Measurements from ENCODE around the gene PRSS27.

The PRSS27 gene

GRCh38 chr16:2720064-2720457 is at the start of gene PRSS27:
Gene PRSS27, minus strand, starts transcription at chr16:2720224. Its CDS starts 64 bp downstream, at chr16:2720160.
- TF ChIP-seq, protein P1, sequence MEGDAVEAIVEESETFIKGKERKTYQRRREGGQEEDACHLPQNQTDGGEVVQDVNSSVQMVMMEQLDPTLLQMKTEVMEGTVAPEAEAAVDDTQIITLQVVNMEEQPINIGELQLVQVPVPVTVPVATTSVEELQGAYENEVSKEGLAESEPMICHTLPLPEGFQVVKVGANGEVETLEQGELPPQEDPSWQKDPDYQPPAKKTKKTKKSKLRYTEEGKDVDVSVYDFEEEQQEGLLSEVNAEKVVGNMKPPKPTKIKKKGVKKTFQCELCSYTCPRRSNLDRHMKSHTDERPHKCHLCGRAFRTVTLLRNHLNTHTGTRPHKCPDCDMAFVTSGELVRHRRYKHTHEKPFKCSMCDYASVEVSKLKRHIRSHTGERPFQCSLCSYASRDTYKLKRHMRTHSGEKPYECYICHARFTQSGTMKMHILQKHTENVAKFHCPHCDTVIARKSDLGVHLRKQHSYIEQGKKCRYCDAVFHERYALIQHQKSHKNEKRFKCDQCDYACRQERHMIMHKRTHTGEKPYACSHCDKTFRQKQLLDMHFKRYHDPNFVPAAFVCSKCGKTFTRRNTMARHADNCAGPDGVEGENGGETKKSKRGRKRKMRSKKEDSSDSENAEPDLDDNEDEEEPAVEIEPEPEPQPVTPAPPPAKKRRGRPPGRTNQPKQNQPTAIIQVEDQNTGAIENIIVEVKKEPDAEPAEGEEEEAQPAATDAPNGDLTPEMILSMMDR (IDR thresholded peaks at IDR 0.05; ENCODE audit: borderline replicate concordance, control extremely low read depth, extremely low read depth, insufficient read depth, missing control alignments), result no peak
- no peak for DNase-seq (ENCODE audit: low spot score)
- in situ Hi-C loops (cut with MboI; ENCODE audit: low sequenced_read_pairs, unreplicated experiment), result no loop called here

GRCh38 chr16:2769675-2770056 is 49.6 kb upstream of the PRSS27 start:
- TF ChIP-seq, protein P1 (IDR thresholded peaks at IDR 0.05; ENCODE audit: borderline replicate concordance, control extremely low read depth, extremely low read depth, insufficient read depth, missing control alignments), result no peak
- in situ Hi-C loops (cut with MboI; ENCODE audit: low sequenced_read_pairs, unreplicated experiment), result no loop called here
- DNase-seq (ENCODE audit: low spot score), result no peak

GRCh38 chr16:2769100-2769529 is 49.1 kb upstream of the PRSS27 start:
- TF ChIP-seq, protein P1 (IDR thresholded peaks at IDR 0.05; ENCODE audit: borderline replicate concordance, control extremely low read depth, extremely low read depth, insufficient read depth, missing control alignments), result no peak
- in situ Hi-C loops (cut with MboI; ENCODE audit: low sequenced_read_pairs, unreplicated experiment), result no loop called here
- DNase-seq (ENCODE audit: low spot score), result no peak

DNA sequence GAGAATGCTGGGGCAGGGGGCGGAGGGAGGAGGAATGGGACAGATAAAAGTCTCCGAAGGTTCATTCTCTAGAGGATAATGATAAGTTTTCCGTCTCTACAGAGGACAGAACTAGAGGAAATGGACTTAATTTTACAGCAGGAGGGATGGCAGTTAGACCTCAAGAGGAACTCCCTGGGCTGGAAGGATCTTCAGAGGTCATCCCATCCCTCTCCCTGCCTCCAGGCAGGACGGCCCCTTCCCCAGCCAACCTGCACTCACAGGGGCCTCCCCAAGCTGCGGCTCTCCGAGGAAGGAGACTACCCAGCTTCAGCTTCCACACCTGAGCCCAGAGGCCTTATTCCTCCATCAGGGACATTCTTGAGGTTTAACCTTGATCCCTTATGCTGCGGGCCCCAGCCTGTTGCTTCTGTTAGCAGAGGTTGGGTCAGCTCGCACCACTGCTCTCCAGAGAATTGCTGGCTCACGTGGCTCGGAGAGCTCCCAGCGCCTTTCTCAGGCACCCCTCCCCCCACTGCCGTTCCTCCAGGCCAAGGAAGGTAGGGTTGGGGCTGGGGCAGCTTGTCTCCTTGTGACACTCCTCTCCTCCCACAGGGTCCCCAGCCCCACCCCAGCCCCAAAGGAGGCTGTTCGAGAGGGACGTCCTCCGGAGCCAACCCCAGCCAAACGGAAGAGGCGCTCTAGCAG is 48.5 kb upstream of the PRSS27 start:
- TF ChIP-seq, protein P1 (IDR thresholded peaks at IDR 0.05; ENCODE audit: borderline replicate concordance, control extremely low read depth, extremely low read depth, insufficient read depth, missing control alignments), result no peak
- no peak for DNase-seq (ENCODE audit: low spot score)
- in situ Hi-C loops (cut with MboI; ENCODE audit: low sequenced_read_pairs, unreplicated experiment), result no loop called here

DNA sequence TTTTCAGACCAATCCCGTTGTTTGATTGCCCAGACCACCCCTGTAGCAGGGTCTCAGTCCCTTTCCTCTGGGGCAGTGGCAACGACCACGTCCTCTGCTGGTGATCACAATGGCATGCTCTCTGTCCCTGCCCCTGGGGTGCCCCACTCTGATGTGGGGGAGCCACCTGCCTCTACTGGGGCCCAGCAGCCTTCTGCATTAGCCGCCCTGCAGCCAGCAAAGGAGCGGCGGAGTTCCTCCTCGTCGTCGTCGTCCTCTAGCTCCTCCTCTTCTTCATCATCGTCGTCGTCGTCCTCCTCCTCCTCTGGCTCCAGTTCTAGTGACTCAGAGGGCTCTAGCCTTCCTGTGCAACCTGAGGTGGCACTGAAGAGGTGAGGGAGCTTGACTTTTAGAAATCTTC is 47.9 kb upstream of the PRSS27 start:
- TF ChIP-seq, protein P1 (IDR thresholded peaks at IDR 0.05; ENCODE audit: borderline replicate concordance, control extremely low read depth, extremely low read depth, insufficient read depth, missing control alignments), result no peak
- DNase-seq (ENCODE audit: low spot score), result no peak
- in situ Hi-C loops (cut with MboI; ENCODE audit: low sequenced_read_pairs, unreplicated experiment), result no loop called here

DNA sequence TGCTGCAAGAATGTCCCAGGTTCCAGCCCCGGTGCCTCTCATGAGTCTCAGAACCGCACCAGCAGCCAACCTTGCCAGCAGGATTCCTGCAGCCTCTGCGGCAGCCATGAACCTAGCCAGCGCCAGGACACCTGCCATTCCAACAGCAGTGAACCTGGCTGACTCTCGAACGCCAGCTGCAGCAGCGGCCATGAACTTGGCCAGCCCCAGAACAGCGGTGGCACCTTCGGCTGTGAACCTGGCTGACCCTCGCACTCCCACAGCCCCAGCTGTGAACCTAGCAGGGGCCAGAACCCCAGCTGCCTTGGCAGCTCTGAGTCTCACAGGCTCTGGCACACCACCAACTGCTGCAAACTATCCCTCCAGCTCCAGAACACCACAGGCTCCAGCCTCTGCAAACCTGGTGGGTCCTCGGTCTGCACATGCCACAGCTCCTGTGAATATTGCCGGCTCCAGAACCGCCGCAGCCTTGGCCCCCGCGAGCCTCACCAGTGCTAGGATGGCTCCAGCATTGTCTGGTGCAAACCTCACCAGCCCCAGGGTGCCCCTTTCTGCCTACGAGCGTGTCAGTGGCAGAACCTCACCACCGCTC is 47.2 kb upstream of the PRSS27 start:
- TF ChIP-seq, protein P1 (IDR thresholded peaks at IDR 0.05; ENCODE audit: borderline replicate concordance, control extremely low read depth, extremely low read depth, insufficient read depth, missing control alignments), result no peak
- in situ Hi-C loops (cut with MboI; ENCODE audit: low sequenced_read_pairs, unreplicated experiment), result no loop called here

More for the DNA sequence above, 47.2 kb upstream of the PRSS27 start:
- DNase-seq (ENCODE audit: low spot score), result no peak
